Ishikawa (cell line): ENCODE results near the gene MYOZ3.

ENCODE experiments used
- CREB1 ChIP-seq: IDR thresholded peaks from 2 replicates; pipeline ENCODE4 v1.6.1; 2012; ENCODE audit warnings: low read depth
- EGR1 ChIP-seq: IDR thresholded peaks from 2 replicates; pipeline ENCODE4 v1.6.1; 2012
- EP300 ChIP-seq: IDR thresholded peaks from 2 replicates; pipeline ENCODE4 v1.6.1; 2012; ENCODE audit warnings: borderline replicate concordance
- RAD21 ChIP-seq: IDR thresholded peaks from 2 replicates; pipeline ENCODE4 v1.6.1; 2012; ENCODE audit warnings: low read depth
- TAF1 ChIP-seq: IDR thresholded peaks from 2 replicates; pipeline ENCODE4 v1.6.1; 2012; ENCODE audit warnings: low read depth, mild to moderate bottlenecking
- YY1 ChIP-seq: IDR thresholded peaks from 2 replicates; pipeline ENCODE4 v1.6.1; 2012; ENCODE audit warnings: low read depth
- TF ChIP-seq, protein P1 (sequence below): IDR thresholded peaks from 2 replicates; pipeline ENCODE4 v1.6.1; 2012; ENCODE audit warnings: low read depth, mild to moderate bottlenecking

DNA sequence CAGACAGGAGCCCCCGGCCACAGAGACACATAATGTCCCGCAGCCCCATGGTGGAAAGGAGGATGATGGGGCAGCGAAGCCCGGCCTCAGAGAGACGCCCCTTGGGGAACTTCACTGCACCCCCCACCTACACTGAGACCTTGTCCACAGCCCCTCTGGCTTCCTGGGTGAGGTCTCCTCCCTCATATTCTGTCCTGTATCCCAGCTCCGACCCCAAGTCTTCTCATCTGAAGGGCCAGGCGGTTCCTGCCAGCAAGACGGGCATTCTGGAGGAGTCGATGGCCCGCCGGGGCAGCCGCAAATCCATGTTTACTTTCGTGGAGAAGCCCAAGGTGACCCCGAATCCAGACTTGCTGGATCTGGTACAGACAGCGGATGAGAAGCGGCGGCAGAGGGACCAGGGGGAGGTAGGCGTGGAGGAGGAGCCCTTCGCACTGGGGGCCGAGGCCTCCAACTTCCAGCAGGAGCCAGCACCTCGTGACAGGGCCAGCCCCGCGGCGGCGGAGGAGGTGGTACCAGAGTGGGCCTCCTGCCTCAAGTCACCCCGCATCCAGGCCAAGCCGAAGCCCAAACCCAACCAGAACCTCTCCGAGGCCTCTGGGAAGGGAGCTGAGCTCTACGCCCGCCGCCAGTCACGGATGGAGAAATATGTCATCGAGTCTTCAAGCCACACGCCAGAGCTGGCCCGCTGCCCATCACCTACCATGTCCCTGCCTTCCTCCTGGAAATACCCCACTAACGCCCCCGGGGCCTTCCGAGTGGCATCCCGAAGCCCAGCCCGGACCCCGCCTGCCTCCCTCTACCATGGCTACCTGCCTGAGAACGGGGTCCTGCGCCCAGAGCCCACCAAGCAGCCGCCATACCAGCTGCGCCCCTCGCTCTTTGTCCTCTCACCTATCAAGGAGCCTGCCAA is 11.7 kb upstream of the MYOZ3 start:
- no peak for TF ChIP-seq EGR1
- TF ChIP-seq TAF1, result no peak
- TF ChIP-seq RAD21, result no peak
- TF ChIP-seq CREB1, result no peak
- TF ChIP-seq YY1, result no peak
- TF ChIP-seq EP300, result no peak
- TF ChIP-seq, protein P1, sequence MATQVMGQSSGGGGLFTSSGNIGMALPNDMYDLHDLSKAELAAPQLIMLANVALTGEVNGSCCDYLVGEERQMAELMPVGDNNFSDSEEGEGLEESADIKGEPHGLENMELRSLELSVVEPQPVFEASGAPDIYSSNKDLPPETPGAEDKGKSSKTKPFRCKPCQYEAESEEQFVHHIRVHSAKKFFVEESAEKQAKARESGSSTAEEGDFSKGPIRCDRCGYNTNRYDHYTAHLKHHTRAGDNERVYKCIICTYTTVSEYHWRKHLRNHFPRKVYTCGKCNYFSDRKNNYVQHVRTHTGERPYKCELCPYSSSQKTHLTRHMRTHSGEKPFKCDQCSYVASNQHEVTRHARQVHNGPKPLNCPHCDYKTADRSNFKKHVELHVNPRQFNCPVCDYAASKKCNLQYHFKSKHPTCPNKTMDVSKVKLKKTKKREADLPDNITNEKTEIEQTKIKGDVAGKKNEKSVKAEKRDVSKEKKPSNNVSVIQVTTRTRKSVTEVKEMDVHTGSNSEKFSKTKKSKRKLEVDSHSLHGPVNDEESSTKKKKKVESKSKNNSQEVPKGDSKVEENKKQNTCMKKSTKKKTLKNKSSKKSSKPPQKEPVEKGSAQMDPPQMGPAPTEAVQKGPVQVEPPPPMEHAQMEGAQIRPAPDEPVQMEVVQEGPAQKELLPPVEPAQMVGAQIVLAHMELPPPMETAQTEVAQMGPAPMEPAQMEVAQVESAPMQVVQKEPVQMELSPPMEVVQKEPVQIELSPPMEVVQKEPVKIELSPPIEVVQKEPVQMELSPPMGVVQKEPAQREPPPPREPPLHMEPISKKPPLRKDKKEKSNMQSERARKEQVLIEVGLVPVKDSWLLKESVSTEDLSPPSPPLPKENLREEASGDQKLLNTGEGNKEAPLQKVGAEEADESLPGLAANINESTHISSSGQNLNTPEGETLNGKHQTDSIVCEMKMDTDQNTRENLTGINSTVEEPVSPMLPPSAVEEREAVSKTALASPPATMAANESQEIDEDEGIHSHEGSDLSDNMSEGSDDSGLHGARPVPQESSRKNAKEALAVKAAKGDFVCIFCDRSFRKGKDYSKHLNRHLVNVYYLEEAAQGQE, result no peak
